Breast epithelium (tissue), 4 donors: ENCODE data around the gene EDC4. TPM values are rescaled to one million over a fixed set of nuclear protein-coding genes. Genes with fewer than 3 reads are reported as not detected.
"Not testable (repeated sequence)": the region's sequence is repeated elsewhere in the genome, so short reads cannot be mapped to it uniquely, and the experiment has no call there.

Source experiments
- DNase-seq, 2 donors: peaks; one replicate each; pipeline ENCODE4 v3.0.0-alpha.2; 2019; ENCODE audit warnings: low spot score in 2 of 2
- H3K27ac ChIP-seq, 2 donors: fragments of 200-600 bp; sonication (generic) in 1 of 2; one replicate each; pipeline ENCODE4 v1.5.1; 2016 to 2019; ENCODE audit warnings: mild to moderate bottlenecking in 1 of 2
- H3K27me3 ChIP-seq, 2 donors: fragments of 200-600 bp; sonication (generic) in 1 of 2; one replicate each; pipeline versions ENCODE4 v1.5.1 to v1.6.0; 2017 to 2019; ENCODE audit warnings: control low read depth in 1 of 2, mild to moderate bottlenecking in 1 of 2
- H3K36me3 ChIP-seq: fragments of 200-600 bp; one replicate; pipeline ENCODE4 v1.5.1; 2019
- H3K4me1 ChIP-seq, 2 donors: fragments of 200-600 bp; sonication (generic); one replicate each; pipeline ENCODE4 v1.5.1; 2016 to 2019; ENCODE audit warnings: control low read depth in 1 of 2
- H3K4me3 ChIP-seq, 3 donors: fragments of 200-600 bp; sonication (generic); 1 replicate in 2 of 3; 2 replicates in 1 of 3; pipeline ENCODE4 v1.5.1; 2016 to 2019; ENCODE audit warnings: mild to moderate bottlenecking in 3 of 3, moderate library complexity in 2 of 3
- H3K9me3 ChIP-seq, 2 donors: fragments of 200-600 bp; sonication (generic) in 1 of 2; one replicate each; pipeline ENCODE4 v1.5.1; 2016 to 2019; ENCODE audit warnings: control low read depth in 1 of 2
- CTCF ChIP-seq, 3 donors: fragments of 450-650 bp; IDR thresholded peaks; one replicate each; pipeline ENCODE4 v1.5.1; 2016 to 2017; ENCODE audit warnings: antibody characterized with exemption in 3 of 3, mild to moderate bottlenecking in 3 of 3, moderate library complexity in 3 of 3
- POLR2A ChIP-seq: fragments of 450-650 bp; IDR thresholded peaks from one replicate; pipeline ENCODE4 v1.6.1; 2016; ENCODE audit warnings: antibody characterized with exemption, mild to moderate bottlenecking, moderate library complexity
- POLR2AphosphoS5 ChIP-seq, 3 donors: sonication (generic); formaldehyde crosslinking; IDR thresholded peaks; one replicate each; pipeline ENCODE4 v1.6.1; 2017; ENCODE audit warnings: antibody characterized with exemption in 3 of 3
- intact Hi-C: fragments of 100-400 bp; cut with DNase I; formaldehyde crosslinking; loops from one replicate; pipeline ENCODE4 v1.15.1; 2023; ENCODE audit warnings: low total_unique reads
- total RNA-seq, 3 donors: library from RNA; depleted of rRNA; stranded (reverse); fragments of >200 nt; gene quantifications; one replicate each; pipeline ENCODE4 v1.1.0, GENCODE V29; 2016

The EDC4 gene
- total RNA-seq, 3 donors from 2014 or later, result 43.3 to 57.0 (median 53.6) TPM

- Histone ChIP-seq H3K4me3 (peak overlapping the region; percentile 83 to 92 (median 90)), H3K27me3 (no peaks in the 10 kb centered on the region), H3K36me3 (no peaks in the 10 kb centered on the region), H3K4me1 (peaks cover 0 to 5% of the 10 kb centered on the region in 2 donors), H3K27ac (peak overlapping the region; percentile 72), H3K9me3 (no peaks in the 10 kb centered on the region)
- intact Hi-C loops, result loop anchor here (2.0 kb wide), 1 partner anchor 33 kb away; no protein-coding TSS in a partner anchor
- peak; percentile 83 to 91 for DNase-seq
- TF ChIP-seq POLR2A, result no peak
- peak; percentile 35 to 66 (median 53) for TF ChIP-seq POLR2AphosphoS5 (IDR thresholded peaks at IDR 0.05)
- TF ChIP-seq CTCF (IDR thresholded peaks at IDR 0.05), result no peak
Measured at GRCh38 chr16:67833415-67834241, 39.2 kb upstream of the EDC4 start.

GRCh38 chr16:67834242-67834614, 38.6 kb upstream of the EDC4 start:
- Histone ChIP-seq H3K36me3 (no peaks in the 10 kb centered on the region), H3K9me3 (no peaks in the 10 kb centered on the region), H3K27me3 (no peaks in the 10 kb centered on the region), H3K4me3 (peak overlapping the region; percentile 83 to 92 (median 90)), H3K27ac (peak overlapping the region; percentile 72), H3K4me1 (peaks cover 0 to 5% of the 10 kb centered on the region in 2 donors)
- DNase-seq, result no peak
- no peak for TF ChIP-seq POLR2A
- TF ChIP-seq POLR2AphosphoS5 (IDR thresholded peaks at IDR 0.05), result no peak
- no peak for TF ChIP-seq CTCF (IDR thresholded peaks at IDR 0.05)
- intact Hi-C loops, result no loop called here

- intact Hi-C loops, H3K27ac ChIP-seq, H3K27me3 ChIP-seq: not testable (repeated sequence)
Measured at GRCh38 chr16:67837190-67837589, 35.7 kb upstream of the EDC4 start.

GRCh38 chr16:67837811-67838210, 35.0 kb upstream of the EDC4 start:
- intact Hi-C loops, result no loop called here
- H3K27ac ChIP-seq, result no peak overlapping the region
- no peak for DNase-seq
- H3K36me3 ChIP-seq, result no peaks in the 10 kb centered on the region
- H3K27me3 ChIP-seq, result no peaks in the 10 kb centered on the region
- no peak for TF ChIP-seq POLR2A
- TF ChIP-seq CTCF (IDR thresholded peaks at IDR 0.05), result no peak
- TF ChIP-seq POLR2AphosphoS5 (IDR thresholded peaks at IDR 0.05), result no peak
- H3K4me3 ChIP-seq, result no peak overlapping the region
- H3K4me1 ChIP-seq, result peaks cover 5% of the 10 kb centered on the region in 2 donors
- H3K9me3 ChIP-seq, result no peaks in the 10 kb centered on the region

More at GRCh38 chr16:67837190-67837589, 35.7 kb upstream of the EDC4 start:
- H3K4me3 ChIP-seq, H3K36me3 ChIP-seq, DNase-seq, H3K9me3 ChIP-seq, H3K4me1 ChIP-seq: not testable (repeated sequence)

- H3K27ac ChIP-seq, result peak overlapping the region; percentile 99 to 100
- peak overlapping the region; percentile 82 to 96 (median 84) for H3K4me3 ChIP-seq
- H3K36me3 ChIP-seq, result no peaks in the 10 kb centered on the region
- TF ChIP-seq CTCF (IDR thresholded peaks at IDR 0.05) (no peak), POLR2A (no peak), POLR2AphosphoS5 (IDR thresholded peaks at IDR 0.05) (no peak)
- peaks cover 21 to 31% of the 10 kb centered on the region in 2 donors for H3K4me1 ChIP-seq
- no peak for DNase-seq
- no peaks in the 10 kb centered on the region for H3K9me3 ChIP-seq
- no peaks in the 10 kb centered on the region for H3K27me3 ChIP-seq
- intact Hi-C loops, result no loop called here
Measured at GRCh38 chr16:67841198-67841815, 31.5 kb upstream of the EDC4 start.
